ENCODE results near the gene CCL18. TPM values are rescaled to one million over a fixed set of nuclear protein-coding genes. Genes with fewer than 3 reads are reported as not detected.

CCL18 gene
- total and polyA plus RNA-seq, 10 of the 15 experiments (the other 5 are each of a cell fraction or from before 2014, with no cell fraction given) = 0.26 TPM; not detected in 9

DNA sequence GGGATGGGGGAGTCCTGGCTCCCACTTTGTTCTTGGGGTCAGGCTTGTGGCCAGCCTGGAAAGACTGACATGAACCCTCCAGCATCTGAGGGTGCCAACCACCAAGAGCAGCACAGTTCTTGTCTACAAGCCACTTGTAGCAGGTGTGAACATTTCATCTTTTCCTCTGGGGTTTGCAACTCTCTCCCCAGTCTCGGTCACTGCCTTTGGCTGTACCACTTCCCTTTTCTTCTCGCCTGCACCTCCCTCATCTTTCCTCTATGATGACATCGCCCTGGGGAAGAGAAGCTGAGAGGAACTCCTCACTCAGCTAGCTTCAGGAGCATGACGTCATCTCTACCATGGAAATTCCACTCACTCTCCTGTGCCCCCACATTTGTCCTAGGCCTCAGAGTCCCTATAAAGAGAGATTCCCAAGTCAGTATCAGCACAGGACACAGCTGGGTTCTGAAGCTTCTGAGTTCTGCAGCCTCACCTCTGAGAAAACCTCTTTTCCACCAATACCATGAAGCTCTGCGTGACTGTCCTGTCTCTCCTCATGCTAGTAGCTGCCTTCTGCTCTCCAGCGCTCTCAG lies 39.4 kb downstream of the CCL18 start, which contains the start of gene CCL4 (continued):
- TF ChIP-seq JUND (IDR thresholded peaks at IDR 0.05; ENCODE audit: low read depth, low read length) (peak; percentile 57), IRF4 (IDR thresholded peaks at IDR 0.05; ENCODE audit: low read depth, low read length) (peak; percentile 55), EED (IDR thresholded peaks at IDR 0.05; ENCODE audit: low read depth) (peak; percentile 92), CHD2 (IDR thresholded peaks at IDR 0.05; ENCODE audit: borderline replicate concordance, low read depth, low read length) (peak; percentile 70), IKZF1 (conservative IDR thresholded peaks at IDR 0.05) (peak; percentile 74), MXI1 (IDR thresholded peaks at IDR 0.05; ENCODE audit: low read depth, low read length) (0 out of 2 replicates have a peak, but pooled peaks have one; percentile 34), PRDM15 (CRISPR knock-in tag; IDR thresholded peaks at IDR 0.05) (peak; percentile 65; the same call in 1 of the 2 replicates), NFIC (IDR thresholded peaks at IDR 0.05; ENCODE audit: low read depth, low read length) (peak; percentile 55), TCF3 (IDR thresholded peaks at IDR 0.05; ENCODE audit: borderline replicate concordance, insufficient read depth, low read depth, low read length) (0 out of 2 replicates have a peak, but pooled peaks have one; percentile 66), IKZF2 (IDR thresholded peaks at IDR 0.05) (peak; percentile 91 to 92), MEF2A (IDR thresholded peaks at IDR 0.05; ENCODE audit: insufficient read depth, low read depth, low read length) (0 out of 2 replicates have a peak, but pooled peaks have one; percentile 36), MTA3 (IDR thresholded peaks at IDR 0.05; ENCODE audit: borderline replicate concordance, low read length) (0 out of 2 replicates have a peak, but pooled peaks have one; percentile 40), MEF2B (IDR thresholded peaks at IDR 0.05; ENCODE audit: partially characterized antibody, poor library complexity, severe bottlenecking) (peak; percentile 86), NR2F1 (conservative IDR thresholded peaks at IDR 0.05) (peak; percentile 40; the same call in 1 of the 2 replicates), TCF12 (IDR thresholded peaks at IDR 0.05; ENCODE audit: low read depth, low read length) (peak; percentile 80), FOXM1 (IDR thresholded peaks at IDR 0.05; ENCODE audit: low read depth, low read length) (0 out of 2 replicates have a peak, but pooled peaks have one; percentile 36), PAX5 (IDR thresholded peaks at IDR 0.05; ENCODE audit: borderline replicate concordance, low read depth, low read length) (peak; percentile 90; the same call in 1 of the 2 replicates), RUNX3 (IDR thresholded peaks at IDR 0.05; ENCODE audit: low read length) (peak; percentile 78), BHLHE40 (IDR thresholded peaks at IDR 0.05; ENCODE audit: borderline replicate concordance in 1 of 2, low read depth in 2 of 2, low read length in 1 of 2) (peak; percentile 50 to 75; a peak in 3 of 4 replicates), NBN (IDR thresholded peaks at IDR 0.05) (peak; percentile 92), DPF2 (IDR thresholded peaks at IDR 0.05) (peak; percentile 35), ATF7 (IDR thresholded peaks at IDR 0.05; ENCODE audit: low read depth) (peak; percentile 99)
- TF ChIP-seq, protein P1, sequence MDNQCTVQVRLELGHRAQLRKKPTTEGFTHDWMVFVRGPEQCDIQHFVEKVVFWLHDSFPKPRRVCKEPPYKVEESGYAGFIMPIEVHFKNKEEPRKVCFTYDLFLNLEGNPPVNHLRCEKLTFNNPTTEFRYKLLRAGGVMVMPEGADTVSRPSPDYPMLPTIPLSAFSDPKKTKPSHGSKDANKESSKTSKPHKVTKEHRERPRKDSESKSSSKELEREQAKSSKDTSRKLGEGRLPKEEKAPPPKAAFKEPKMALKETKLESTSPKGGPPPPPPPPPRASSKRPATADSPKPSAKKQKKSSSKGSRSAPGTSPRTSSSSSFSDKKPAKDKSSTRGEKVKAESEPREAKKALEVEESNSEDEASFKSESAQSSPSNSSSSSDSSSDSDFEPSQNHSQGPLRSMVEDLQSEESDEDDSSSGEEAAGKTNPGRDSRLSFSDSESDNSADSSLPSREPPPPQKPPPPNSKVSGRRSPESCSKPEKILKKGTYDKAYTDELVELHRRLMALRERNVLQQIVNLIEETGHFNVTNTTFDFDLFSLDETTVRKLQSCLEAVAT (IDR thresholded peaks at IDR 0.05) = peak; percentile 30; the same call in 1 of the 2 replicates

Data from GM12878 (cell line).